Heart left ventricle (tissue), 13 donors: ENCODE measurements around the gene SLC4A2.

ENCODE experiments used
- POLR2A ChIP-seq, 2 donors: fragments of 450-650 bp; IDR thresholded peaks; one replicate each; pipeline ENCODE4 v1.6.1; 2017; ENCODE audit warnings: antibody characterized with exemption in 2 of 2, mild to moderate bottlenecking in 2 of 2, moderate library complexity in 2 of 2
- TF ChIP-seq, protein P1 (sequence below), 12 donors: fragments of 200-600 bp; sonication (generic) in 4 of 12; IDR thresholded peaks; one replicate each; pipeline versions ENCODE4 v1.5.0 to v1.8.0; 2018 to 2022; ENCODE audit warnings: antibody characterized with exemption in 12 of 12, mild to moderate bottlenecking in 5 of 12
- donor health status: ischemic (EF 13 %, LVEDD 7.1; RV severe dilation, severe dysfunction).
- donor health status: DM: no; HTN: yes; CAD: no.
- donor health status: DM: no; HTN: no; CAD: no.
- donor health status: ischemic (EF 25% LVEDD 6.9; RV normal size, moderate dysfunction).
- donor health status: ischemic (EF 25% LVEDD 5.7; RV mildly dilated, moderate dysfunction).
- donor health status: ischemic (EF 35%, LVEDD 5.7; RV mildly dilated, moderate dysfunction).
- donor health status: nonischemic (EF 11% LVEDD 7.7; RV severe dilation, severe dysfunction).
- donor health status: DM: yes; HTN: yes; CAD: no.
- donor health status: PGD.
- donor health status: ischemic (EF 29% LVEDD 5.4; RV normal size, mild dysfunction).
- donor health status: nonischemic (EF 23%, LVEDD 6.1; RV moderate dilation, normal function).

GRCh38 chr7:151061213-151062110 lies 2.1 kb downstream of the SLC4A2 start:
- TF ChIP-seq, protein P1, sequence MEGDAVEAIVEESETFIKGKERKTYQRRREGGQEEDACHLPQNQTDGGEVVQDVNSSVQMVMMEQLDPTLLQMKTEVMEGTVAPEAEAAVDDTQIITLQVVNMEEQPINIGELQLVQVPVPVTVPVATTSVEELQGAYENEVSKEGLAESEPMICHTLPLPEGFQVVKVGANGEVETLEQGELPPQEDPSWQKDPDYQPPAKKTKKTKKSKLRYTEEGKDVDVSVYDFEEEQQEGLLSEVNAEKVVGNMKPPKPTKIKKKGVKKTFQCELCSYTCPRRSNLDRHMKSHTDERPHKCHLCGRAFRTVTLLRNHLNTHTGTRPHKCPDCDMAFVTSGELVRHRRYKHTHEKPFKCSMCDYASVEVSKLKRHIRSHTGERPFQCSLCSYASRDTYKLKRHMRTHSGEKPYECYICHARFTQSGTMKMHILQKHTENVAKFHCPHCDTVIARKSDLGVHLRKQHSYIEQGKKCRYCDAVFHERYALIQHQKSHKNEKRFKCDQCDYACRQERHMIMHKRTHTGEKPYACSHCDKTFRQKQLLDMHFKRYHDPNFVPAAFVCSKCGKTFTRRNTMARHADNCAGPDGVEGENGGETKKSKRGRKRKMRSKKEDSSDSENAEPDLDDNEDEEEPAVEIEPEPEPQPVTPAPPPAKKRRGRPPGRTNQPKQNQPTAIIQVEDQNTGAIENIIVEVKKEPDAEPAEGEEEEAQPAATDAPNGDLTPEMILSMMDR (IDR thresholded peaks at IDR 0.05), result no peak
- TF ChIP-seq POLR2A (IDR thresholded peaks at IDR 0.05), result no peak
